ENCODE measurements around the gene LRRC2.
"Not testable (repeated sequence)": the region's sequence is repeated elsewhere in the genome, so short reads cannot be mapped to it uniquely, and the experiment has no call there.

LRRC2 gene

GRCh38 chr3:46494491-46494890 lies 71.6 kb downstream of the LRRC2 start:
- not testable (repeated sequence) for DNase-seq

- DNase-seq: no peak
These were observed 73.1 kb downstream of the LRRC2 start for GRCh38 chr3:46492890-46493547.

DNA sequence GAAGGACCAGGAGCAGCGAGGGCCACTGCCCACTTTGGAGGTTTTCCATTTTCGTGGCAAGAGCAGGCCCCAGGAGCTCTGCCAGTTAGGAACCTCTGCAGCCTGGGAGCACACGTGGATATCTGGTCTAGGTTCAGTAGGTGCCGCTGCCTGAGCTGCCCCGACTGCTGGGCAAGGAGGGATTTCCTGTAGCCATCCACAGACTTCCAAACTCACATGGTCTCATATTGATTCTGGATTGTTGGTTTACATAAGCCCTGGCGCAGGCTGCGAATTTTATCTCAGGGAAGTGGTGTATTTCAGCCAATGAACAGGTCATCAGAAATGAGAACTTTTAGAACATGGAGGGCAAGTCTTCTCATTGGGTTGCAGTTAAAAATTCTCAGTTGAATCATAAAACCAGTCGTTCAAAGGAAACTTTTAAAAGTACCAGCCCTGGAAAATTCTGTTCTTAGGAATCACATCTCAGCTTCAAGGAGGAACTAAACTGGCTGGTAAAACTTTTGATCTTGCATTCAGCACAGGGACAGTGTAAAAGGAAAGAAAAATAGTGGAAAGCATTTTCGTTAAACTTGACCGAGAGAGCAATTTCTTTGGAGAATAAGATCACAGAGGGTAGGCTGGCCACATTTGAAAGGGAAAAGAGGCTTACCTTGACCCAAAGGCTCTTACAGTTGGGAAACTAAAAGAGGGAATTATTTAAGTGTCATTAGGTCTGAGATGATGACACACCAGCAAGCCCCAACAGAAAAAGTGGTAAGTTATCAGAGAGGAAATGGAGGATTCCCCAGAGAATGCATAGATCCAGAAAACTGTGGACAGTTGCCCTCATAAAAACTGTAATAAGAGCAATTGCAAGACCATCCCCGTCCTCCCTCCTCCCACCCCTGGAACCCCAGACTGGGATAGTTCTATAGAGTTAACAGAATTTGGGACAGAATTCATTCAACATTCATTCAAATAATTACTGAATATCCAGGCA lies 74.7 kb downstream of the LRRC2 start:
- DNase-seq: no peak

DNA sequence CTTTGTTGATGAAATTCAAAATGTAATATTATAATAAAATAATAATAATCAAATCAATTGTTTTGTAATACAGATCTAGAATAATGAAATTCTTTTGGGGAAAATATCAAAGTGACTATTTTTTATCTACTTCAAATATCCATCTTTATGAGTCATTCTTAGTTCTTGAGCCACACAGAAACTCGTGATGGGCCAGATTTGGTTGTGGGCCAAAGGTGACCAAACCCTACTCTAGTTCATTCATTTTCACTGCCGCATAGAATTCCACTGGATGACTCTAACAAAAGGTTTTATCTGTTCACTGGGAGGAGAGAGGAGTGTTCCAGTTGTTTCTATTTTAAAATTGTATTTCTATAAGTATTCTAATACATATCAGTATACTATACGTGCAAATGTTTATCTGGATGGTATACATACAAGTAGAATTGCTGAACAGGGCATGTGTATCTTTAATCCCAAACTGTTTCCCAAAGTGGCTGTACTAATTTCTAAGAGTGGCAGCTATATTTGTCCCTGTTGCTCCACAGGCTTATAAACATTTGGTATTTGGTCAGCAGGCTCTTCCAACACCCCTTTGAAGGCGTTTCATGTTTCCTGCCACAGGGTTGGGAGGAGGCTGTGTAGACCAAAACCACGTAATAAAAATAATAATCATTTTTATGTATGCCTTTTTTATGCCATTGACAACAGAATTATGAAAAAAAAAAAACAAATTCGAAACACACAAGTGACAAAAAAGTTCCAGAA lies 75.6 kb downstream of the LRRC2 start:
- no peak for DNase-seq

GRCh38 chr3:46489875-46490274 lies 76.2 kb downstream of the LRRC2 start:
- no peak for DNase-seq

GRCh38 chr3:46489381-46489780 lies 76.7 kb downstream of the LRRC2 start:
- no peak for DNase-seq

- DNase-seq: no peak
These were observed 77.3 kb downstream of the LRRC2 start for GRCh38 chr3:46488735-46489361.

DNA sequence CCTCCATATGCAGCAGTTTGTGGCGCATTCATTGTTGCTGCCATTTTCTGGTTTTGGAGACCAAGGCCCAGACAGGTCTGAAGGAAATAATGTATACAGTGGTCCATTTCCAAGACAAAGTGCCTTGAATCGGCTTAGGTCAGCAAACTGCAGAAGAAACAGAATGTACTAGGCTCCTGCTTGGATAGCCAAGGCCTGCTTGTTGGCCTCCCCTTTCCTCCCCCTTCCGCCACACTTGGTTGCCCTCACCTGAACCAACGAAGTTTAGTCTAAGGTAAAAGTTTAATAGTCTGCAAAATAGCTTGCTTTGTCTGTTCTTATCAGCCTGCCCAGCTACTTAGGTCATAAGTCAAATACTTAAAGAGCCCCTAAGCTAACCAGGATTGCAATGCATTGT lies 80.3 kb downstream of the LRRC2 start:
- no peak for DNase-seq

DNA sequence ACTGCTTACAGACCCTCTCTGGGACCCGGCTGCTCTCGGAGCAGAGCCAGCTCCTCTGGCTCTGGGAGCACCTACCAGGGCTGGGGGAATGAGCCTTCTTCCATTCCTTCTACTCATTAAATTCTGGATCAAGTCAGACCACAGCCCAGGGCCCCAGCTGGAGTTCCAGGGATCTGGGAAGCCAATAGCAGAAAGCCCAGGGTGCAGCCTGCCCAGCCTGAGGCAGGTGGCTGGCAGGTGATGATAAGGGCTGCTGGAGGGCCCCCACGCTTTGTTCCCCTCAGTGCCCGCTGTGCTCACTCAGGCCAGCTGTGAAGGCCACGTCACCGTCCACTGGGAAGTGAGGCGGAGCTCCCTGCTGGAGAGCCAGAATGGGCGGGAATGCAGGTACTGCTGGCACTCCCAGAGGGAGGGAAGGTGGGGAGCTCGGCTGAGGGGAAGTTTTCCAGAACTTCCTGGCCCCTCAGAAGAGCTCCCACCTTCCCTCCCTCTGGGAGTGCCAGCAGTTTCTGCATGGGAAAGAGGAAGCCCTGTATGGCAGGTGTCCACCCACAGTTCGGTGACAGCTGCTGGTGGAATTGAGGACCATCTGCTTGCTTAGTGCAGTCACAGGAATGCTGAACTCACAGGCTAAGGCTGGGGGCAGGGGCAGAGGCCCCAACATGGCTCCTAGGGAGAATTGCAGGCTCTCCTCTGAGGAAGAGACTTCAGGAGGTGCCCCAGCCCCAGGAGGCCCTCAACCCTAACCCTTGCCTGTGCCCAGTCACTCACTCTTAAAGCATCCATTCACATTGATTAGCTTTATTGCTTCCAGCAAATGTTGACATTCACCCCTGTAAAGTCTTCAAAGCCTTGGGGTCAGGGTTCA lies 81.0 kb downstream of the LRRC2 start:
- DNase-seq: no peak

GRCh38 chr3:46484388-46484787 lies 81.7 kb downstream of the LRRC2 start:
- no peak for DNase-seq

DNA sequence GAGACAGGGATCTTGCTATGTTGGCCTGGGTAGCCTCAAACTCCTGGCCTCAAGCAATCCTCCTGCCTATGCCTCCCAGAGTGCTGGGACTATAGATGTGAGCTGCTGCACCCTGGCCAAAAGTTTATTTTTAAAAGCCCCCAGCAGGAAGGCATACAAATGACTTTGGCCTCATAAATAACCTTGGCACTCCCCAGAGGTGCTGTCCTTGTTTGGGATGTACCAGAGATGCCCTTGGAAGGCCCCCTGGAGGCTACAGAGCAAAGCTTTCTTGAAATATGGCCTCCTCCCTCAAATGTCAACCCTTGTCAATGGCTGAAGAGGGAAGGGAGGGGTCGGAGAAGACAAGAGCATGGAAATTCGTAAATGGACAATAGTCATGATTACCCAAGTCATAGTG lies 82.3 kb downstream of the LRRC2 start:
- DNase-seq: no peak

GRCh38 chr3:46482632-46483350 lies 83.3 kb downstream of the LRRC2 start:
- no peak for DNase-seq

DNA sequence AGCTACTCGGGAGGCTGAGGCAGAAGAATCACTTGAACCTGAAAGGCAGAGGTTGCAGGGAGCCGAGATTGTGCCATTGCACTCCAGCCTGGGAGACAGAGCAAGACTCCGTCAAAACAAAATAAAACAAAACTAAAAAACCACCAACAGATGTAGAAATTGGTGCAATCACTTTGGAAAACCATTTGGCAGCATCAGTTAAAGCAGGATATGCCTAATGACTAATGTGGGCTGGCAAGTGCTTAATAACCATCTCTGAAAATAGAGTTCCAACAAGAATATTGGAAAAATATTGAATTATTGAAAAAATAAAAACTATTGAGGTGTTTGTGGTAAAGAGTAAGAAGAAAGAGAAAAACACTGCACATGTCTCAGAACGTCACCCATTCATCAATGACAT lies 84.5 kb downstream of the LRRC2 start:
- DNase-seq: no peak

- no peak for DNase-seq
These were observed 85.5 kb downstream of the LRRC2 start for GRCh38 chr3:46480491-46481195.

DNA sequence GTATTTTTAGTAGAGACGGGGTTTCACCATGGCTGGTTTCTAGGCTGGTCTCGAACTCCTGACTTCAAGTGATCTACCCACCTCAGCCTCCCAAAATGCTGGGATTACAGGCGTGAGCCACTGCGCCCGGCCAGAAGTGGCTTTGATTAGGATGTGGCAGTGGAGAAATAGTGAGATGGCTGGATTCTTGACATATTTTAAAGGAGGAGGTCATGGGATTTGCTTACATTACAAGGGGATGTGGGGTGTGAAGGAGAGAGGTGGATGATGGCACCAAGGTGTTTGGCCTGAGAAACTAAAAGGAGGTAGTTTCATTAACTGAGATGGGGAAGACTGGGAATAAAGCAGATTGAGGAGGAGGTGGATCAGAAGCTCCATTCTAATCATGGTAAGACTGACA lies 86.4 kb downstream of the LRRC2 start:
- DNase-seq: no peak

GRCh38 chr3:46479021-46479420 lies 87.1 kb downstream of the LRRC2 start:
- DNase-seq: no peak

- DNase-seq: no peak
These were observed 87.8 kb downstream of the LRRC2 start for GRCh38 chr3:46478341-46478740.

- no peak for DNase-seq
These were observed 88.3 kb downstream of the LRRC2 start for GRCh38 chr3:46477756-46478155.

DNA sequence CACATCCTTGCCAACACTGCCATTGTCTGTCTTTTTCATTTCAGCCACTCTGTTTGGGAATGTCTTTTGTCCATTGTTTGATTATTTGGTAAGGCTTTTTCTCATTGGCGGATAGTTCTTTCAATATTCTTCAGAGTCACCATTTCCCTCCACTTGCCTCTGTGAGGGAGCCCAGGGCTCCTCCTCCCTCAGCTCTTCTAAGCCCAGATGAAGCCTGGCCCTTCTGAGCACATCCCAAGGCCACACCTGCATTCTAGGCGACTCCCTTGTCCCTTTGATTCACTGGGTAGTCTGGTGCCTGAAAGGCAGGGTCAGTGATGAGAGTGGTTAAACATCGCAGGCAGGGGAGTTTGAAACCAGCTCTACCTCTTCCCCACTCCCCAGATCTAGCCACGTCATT lies 89.0 kb downstream of the LRRC2 start:
- DNase-seq: no peak

GRCh38 chr3:46472736-46473135 lies 93.4 kb downstream of the LRRC2 start:
- DNase-seq: no peak

All from NCI-H446 treated with DMSO at 0.1 percent for 48 hours (cell line).